Left colon (tissue), 2 donors: ENCODE data around the gene STK32B. TPM values are rescaled to one million over a fixed set of nuclear protein-coding genes. Genes with fewer than 3 reads are reported as not detected.
"Not testable (repeated sequence)": the region's sequence is repeated elsewhere in the genome, so short reads cannot be mapped to it uniquely, and the experiment has no call there.

Experiments
- ATAC-seq: fragments of 200-7000 bp; cut with Tn5 transposase; one replicate; pipeline ENCODE4 v1.9.1; 2020; ENCODE audit warnings: mild to moderate bottlenecking, moderate library complexity
- DNase-seq, 2 donors: peaks; one replicate each; pipeline ENCODE4 v3.0.0-alpha.2; 2020
- intact Hi-C, 2 donors: fragments of 100-400 bp; cut with DNase I in 1 of 2; cut with micrococcal nuclease in 1 of 2; formaldehyde crosslinking; loops; one replicate each; pipeline versions ENCODE4 v1.11.2 to v1.14.0; 2022; cut with DNase I, micrococcal nuclease
- total RNA-seq, 2 donors: library from RNA; stranded (reverse); fragmentation: NEBNext Ultra II Directional; extraction: Animal tissue kit (Norgen Biotek cat#: 25700); gene quantifications; one replicate each; pipeline ENCODE4 v1.2.1, GENCODE V29; 2021
- donor health status: DM: no; HTN: no; CAD: no.
- donor health status: DM: yes; HTN: yes; CAD: no.

Gene STK32B
- total RNA-seq, 2 donors from 2014 or later, result 0.40 to 0.78 TPM

GRCh38 chr4:5433196-5433595 is 381.9 kb downstream of the STK32B start:
- no peak for DNase-seq
- intact Hi-C loops, result no loop called here
- ATAC-seq, result no peak

- ATAC-seq (no peak), DNase-seq (no peak)
- intact Hi-C loops, result no loop called here
Measured at GRCh38 chr4:5435201-5435600, 383.9 kb downstream of the STK32B start.

GRCh38 chr4:5435823-5436222 is 384.5 kb downstream of the STK32B start:
- DNase-seq (no peak), ATAC-seq (no peak)
- intact Hi-C loops, result no loop called here

- DNase-seq, ATAC-seq, intact Hi-C loops: not testable (repeated sequence)
Measured at GRCh38 chr4:5443976-5444802, 392.9 kb downstream of the STK32B start.

- DNase-seq (no peak), ATAC-seq (no peak)
Measured at GRCh38 chr4:5444918-5445517, 393.7 kb downstream of the STK32B start.

GRCh38 chr4:5446595-5447226 is 395.4 kb downstream of the STK32B start:
- no peak for ATAC-seq
- DNase-seq, result no peak
- intact Hi-C loops, result no loop called here

More at GRCh38 chr4:5444918-5445517, 393.7 kb downstream of the STK32B start:
- intact Hi-C loops, result no loop called here

- ATAC-seq (no peak), DNase-seq (no peak)
- intact Hi-C loops, result no loop called here
Measured at GRCh38 chr4:5447755-5448154, 396.5 kb downstream of the STK32B start.

- intact Hi-C loops, result no loop called here
- ATAC-seq (no peak), DNase-seq (no peak)
Measured at GRCh38 chr4:5448221-5448620, 396.9 kb downstream of the STK32B start.

- intact Hi-C loops, result no loop called here
- ATAC-seq (no peak), DNase-seq (no peak)
Measured at GRCh38 chr4:5451243-5451642, 400.0 kb downstream of the STK32B start.

- ATAC-seq (no peak), DNase-seq (no peak)
- intact Hi-C loops, result no loop called here
Measured at GRCh38 chr4:5452156-5452555, 400.9 kb downstream of the STK32B start.

- ATAC-seq (no peak), DNase-seq (no peak)
- intact Hi-C loops, result no loop called here
Measured at GRCh38 chr4:5455003-5455585, 403.8 kb downstream of the STK32B start.

- intact Hi-C loops, result no loop called here
- no peak for DNase-seq
- no peak for ATAC-seq
Measured at GRCh38 chr4:5456296-5456845, 405.1 kb downstream of the STK32B start.

- ATAC-seq (no peak), DNase-seq (no peak)
- intact Hi-C loops, result no loop called here
Measured at GRCh38 chr4:5458676-5459075, 407.4 kb downstream of the STK32B start.

GRCh38 chr4:5459236-5459635 is 408.0 kb downstream of the STK32B start:
- ATAC-seq (no peak), DNase-seq (no peak)
- intact Hi-C loops, result no loop called here

GRCh38 chr4:5460106-5460801 is 409.0 kb downstream of the STK32B start:
- intact Hi-C loops, result no loop called here
- DNase-seq, result peak in 1 of 2 donors; percentile 21
- ATAC-seq, result no peak

- DNase-seq, result no peak
- no peak for ATAC-seq
- intact Hi-C loops, result no loop called here
Measured at GRCh38 chr4:5461477-5461876, 410.2 kb downstream of the STK32B start.

GRCh38 chr4:5462254-5462835 is 411.1 kb downstream of the STK32B start:
- DNase-seq (no peak), ATAC-seq (no peak)
- intact Hi-C loops, result no loop called here

GRCh38 chr4:5462896-5463295 is 411.6 kb downstream of the STK32B start:
- intact Hi-C loops, result no loop called here
- ATAC-seq (no peak), DNase-seq (no peak)

- ATAC-seq, result no peak
- intact Hi-C loops, result no loop called here
- no peak for DNase-seq
Measured at GRCh38 chr4:5463361-5463760, 412.1 kb downstream of the STK32B start.
